Endometrial microvascular endothelial cells (primary cell): ENCODE measurements around the gene CACNG1. TPM values are rescaled to one million over a fixed set of nuclear protein-coding genes. Genes with fewer than 3 reads are reported as not detected.
"Not testable (repeated sequence)": the region's sequence is repeated elsewhere in the genome, so short reads cannot be mapped to it uniquely, and the experiment has no call there.

Experiments
- in situ Hi-C: cut with HindIII; loops from 2 replicates; pipeline ENCODE4 v1.10.0; 2017; ENCODE audit warnings: low sequenced_read_pairs, low pct_unique_long_range_greater_than_20kb; ENCODE audit errors: inconsistent ontology term
- total RNA-seq: library from RNA; depleted of rRNA; stranded (reverse); fragments of >200 nt; gene quantifications from one replicate; pipeline ENCODE4 v1.2.3, GENCODE V29; 2015; ENCODE audit errors: inconsistent ontology term

The CACNG1 gene
- total RNA-seq, 1 donor from 2014 or later: not detected

DNA sequence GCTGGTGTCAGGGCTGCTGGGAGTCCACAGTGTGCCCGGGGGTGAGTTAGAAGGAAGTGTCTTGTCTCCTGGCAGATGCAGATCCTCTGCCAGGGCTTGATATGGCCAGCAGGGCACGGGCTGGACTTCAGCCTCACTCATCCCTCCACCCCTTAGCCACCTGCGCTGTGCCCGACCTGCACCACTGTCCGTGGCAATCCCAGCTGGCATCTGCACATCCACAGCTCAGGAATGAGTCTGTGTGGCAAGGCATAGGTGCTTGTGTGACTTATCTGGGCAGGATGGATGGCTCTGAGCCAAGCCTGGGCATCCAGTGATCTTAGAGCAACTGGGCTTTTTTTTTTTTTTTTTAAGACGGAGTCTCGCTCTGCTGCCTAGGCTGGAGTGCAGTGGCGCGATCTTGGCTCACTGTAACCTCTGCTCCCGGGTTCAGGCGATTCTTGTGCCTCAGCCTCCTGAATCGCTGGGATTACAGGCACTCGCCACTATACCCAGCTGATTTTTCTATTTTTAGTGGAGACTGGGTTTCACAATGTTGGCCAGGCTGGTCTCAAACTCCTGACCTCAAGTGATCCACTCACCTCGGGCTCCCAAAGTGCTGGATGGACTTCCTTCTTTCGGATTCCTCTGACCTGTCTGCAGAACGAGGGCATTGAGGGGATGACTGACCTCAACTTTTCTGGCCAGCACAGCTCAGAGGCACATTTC is 22.5 kb upstream of the CACNG1 start:
- in situ Hi-C loops: no loop called here

- in situ Hi-C loops: no loop called here
Measured at GRCh38 chr17:67022451-67022810, 21.9 kb upstream of the CACNG1 start.

GRCh38 chr17:67024736-67025135 is 19.6 kb upstream of the CACNG1 start:
- in situ Hi-C loops: no loop called here

- in situ Hi-C loops: no loop called here
Measured at GRCh38 chr17:67025216-67025792, 19.1 kb upstream of the CACNG1 start.

GRCh38 chr17:67026341-67026740 is 18.0 kb upstream of the CACNG1 start:
- in situ Hi-C loops: no loop called here

DNA sequence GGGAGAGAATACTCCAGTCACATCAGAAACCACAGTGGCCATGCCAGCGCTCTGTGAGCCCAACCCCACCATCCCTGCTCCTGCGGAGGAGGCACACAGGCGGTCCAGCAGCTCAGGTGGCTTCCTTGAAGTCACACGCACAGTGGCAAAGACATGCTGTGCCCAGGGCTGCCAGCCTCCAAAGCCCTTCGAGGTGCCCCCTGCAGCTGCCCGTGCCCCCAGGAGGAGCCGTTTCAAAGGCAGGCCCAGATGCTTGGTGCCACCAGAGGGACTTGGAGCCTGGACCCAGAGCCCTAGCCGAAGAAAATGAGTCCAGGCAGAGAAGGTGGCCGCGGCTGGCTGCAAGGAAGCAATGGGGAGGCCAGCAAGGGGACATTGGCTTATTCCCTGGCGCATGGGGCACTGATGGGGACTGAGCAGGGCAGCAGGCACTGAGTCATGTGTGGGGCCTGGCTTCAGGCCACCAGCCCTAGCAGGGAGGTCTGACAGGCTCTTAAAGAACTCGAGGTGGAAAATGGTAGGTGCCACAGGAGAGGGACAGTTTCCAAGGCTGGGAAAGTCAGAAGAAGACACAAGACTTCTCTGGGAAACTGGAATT is 17.2 kb upstream of the CACNG1 start:
- in situ Hi-C loops: no loop called here

GRCh38 chr17:67030641-67031040 is 13.7 kb upstream of the CACNG1 start:
- in situ Hi-C loops: no loop called here

GRCh38 chr17:67032382-67032781 is 12.0 kb upstream of the CACNG1 start:
- in situ Hi-C loops: no loop called here

GRCh38 chr17:67032985-67033384 is 11.4 kb upstream of the CACNG1 start:
- in situ Hi-C loops: no loop called here

- in situ Hi-C loops: no loop called here
Measured at GRCh38 chr17:67033613-67034012, 10.7 kb upstream of the CACNG1 start.

DNA sequence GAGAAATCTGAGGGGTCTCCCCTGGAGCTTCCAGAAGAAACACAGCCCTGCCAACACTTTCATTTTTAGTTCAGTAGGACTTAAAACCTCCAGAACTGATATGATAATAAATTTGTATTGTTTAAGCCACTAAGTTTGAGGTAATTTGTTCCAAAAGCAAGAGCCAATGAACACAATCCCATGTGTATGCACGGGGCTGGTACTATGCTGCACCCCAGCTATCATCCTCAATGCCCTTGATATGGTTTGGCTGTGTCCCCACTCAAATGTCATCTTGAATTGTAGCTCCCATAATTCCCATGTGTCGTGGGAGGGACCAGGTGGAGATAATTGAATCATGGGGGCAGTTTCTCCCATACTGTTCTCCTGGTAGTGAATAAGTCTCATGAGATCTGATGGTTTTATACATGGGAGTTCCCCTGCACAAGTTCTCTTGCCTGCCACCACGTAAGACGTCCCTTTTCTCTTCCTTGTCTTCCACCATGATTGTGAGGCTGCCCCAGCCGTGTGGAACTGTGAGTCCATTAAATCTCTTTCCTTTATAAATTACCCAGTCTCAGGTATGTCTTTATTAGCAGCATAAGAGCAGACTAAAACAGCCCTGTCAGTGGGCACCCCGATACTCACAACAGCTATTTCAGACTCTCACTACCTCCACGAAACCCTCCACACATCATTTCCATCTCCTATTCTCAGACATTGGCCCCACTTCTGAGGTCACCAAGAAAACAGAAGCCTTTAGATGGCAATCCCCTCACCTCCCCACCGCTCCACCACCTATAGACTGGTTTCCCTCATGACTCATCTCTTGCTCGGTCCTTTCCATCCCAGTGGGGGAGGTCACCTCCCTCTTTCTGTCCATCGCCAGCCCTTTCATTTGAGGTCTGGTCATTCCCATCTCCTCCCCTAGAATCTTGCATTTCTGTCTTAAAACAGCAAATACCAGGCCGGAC is 8.9 kb upstream of the CACNG1 start:
- in situ Hi-C loops: no loop called here

- in situ Hi-C loops: no loop called here
Measured at GRCh38 chr17:67038861-67039365, 5.4 kb upstream of the CACNG1 start.

- in situ Hi-C loops: no loop called here
Measured at GRCh38 chr17:67040652-67041051, 3.7 kb upstream of the CACNG1 start.

GRCh38 chr17:67041119-67041518 is 3.2 kb upstream of the CACNG1 start:
- in situ Hi-C loops: not testable (repeated sequence)

- in situ Hi-C loops: no loop called here
Measured at GRCh38 chr17:67041531-67041930, 2.8 kb upstream of the CACNG1 start.

DNA sequence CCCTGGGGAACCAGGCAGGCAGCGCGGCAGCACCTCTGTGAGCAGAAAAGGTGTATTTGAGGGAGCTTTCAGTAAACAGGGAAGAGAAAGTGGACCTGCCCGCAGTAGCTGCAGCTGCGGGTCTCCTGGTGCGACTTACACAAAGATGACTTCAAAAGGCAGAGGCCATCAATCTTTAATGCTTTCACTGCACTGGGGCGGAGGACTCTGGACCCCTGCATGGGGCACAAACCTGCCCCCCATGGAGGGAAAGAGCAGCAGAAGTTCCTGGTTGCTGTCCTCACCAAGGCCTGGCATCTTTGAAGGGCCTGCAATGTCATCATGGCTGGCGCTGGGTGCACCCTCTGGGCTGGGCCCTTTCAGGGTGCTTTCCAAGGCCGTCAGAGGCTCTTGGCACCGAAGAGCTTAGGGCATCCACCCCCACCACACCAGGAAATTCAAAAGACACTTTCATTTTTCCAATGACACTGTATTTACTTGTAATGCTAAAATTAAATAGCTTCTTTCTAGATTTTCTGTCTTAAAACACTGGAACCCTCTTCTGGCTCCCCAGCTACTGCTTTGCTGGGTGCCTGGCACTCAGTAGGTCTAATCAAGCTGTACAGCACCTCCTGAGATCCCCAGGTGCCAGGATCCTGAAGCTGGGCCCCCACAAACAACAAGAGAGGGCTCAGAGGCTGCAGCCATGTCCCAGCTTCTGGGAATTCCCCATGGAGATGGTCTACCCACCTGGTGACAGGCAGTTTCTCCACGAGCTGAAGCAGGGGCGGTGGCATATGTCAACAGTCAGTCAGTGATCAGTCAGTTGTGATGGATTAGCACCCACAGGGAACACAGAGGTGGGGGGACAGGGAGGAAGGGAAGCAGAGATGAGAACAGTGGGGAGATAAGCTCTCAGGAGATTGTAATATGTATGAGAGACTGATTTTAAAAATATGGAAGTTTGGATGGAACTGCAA is 2.1 kb upstream of the CACNG1 start:
- in situ Hi-C loops: no loop called here

DNA sequence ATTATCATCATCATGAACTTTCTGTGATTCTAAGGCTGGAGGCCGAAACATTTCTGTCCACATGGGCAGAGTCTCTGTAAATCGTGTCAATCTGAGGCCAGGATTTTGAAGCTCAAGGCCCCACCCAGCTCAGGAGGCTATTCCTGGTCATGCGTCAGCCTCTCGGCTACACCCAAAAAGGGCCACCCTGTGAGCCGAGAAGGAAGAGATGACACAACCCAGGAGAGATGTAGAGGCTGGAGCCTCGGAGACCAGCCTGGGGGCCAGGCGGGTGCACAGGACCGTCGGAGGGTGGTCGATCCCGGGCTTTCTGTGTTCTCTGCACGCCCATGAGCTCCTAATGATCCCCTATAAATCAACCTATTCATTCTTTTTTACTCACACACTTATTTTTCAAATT is 1.1 kb upstream of the CACNG1 start:
- in situ Hi-C loops: no loop called here

GRCh38 chr17:67044940-67045339 is 586 bp downstream of the CACNG1 start:
- in situ Hi-C loops: no loop called here
